ENCODE measurements around the gene FOS. TPM values are rescaled to one million over a fixed set of nuclear protein-coding genes. Genes with fewer than 3 reads are reported as not detected.

FOS gene
- total RNA-seq, result 10 to 100 TPM; 17.0 to 18.7 TPM

GRCh38 chr14:75278422-75279152 is at the start of gene FOS:
FOS (plus strand) TSS chr14:75278828; CDS start chr14:75278983, 155 bp downstream.

Other genes with a start within 250 kb of the FOS start
- 10 to 100 TPM; 18.1 to 18.4 TPM for gene MLH3, start 227.4 kb upstream of the FOS start, total RNA-seq
- 10 to 100 TPM; 40.8 to 43.0 TPM for gene ACYP1, start 214.8 kb upstream of the FOS start, total RNA-seq
- 1 to 10 TPM; 1.1 to 1.2 TPM for gene ZC2HC1C, start 209.2 kb upstream of the FOS start, total RNA-seq
- gene NEK9, start 151.8 kb upstream of the FOS start, total RNA-seq, result 10 to 100 TPM; 77.8 to 83.2 TPM
- gene TMED10, start 102.2 kb upstream of the FOS start, total RNA-seq, result 100 to 1,000 TPM; 178 to 186 TPM
- 1 to 10 TPM; 1.6 to 2.4 TPM for gene JDP2, start 149.2 kb downstream of the FOS start, total RNA-seq
- gene BATF, start 243.6 kb downstream of the FOS start, total RNA-seq, result 10 to 100 TPM; 32.7 to 33.6 TPM